ENCODE measurements around the gene SH2D4B.

Gene SH2D4B

GRCh38 chr10:80537736-80538480 is at the start of gene SH2D4B:
SH2D4B (plus strand) TSS chr10:80537902; CDS start chr10:80538332, 430 bp downstream.
- DNase-seq (ENCODE audit: low spot score): no peak

GRCh38 chr10:80488539-80489066 is 49.1 kb upstream of the SH2D4B start:
- DNase-seq (ENCODE audit: low spot score): no peak

GRCh38 chr10:80489371-80490112 is 48.2 kb upstream of the SH2D4B start:
- DNase-seq (ENCODE audit: low spot score): no peak

GRCh38 chr10:80491251-80492102 is 46.2 kb upstream of the SH2D4B start:
- no peak for DNase-seq (ENCODE audit: low spot score)

GRCh38 chr10:80492848-80493521 is 44.7 kb upstream of the SH2D4B start:
- no peak for DNase-seq (ENCODE audit: low spot score)

- no peak for DNase-seq (ENCODE audit: low spot score)
Observed at GRCh38 chr10:80493522-80494051, 44.1 kb upstream of the SH2D4B start.

GRCh38 chr10:80496555-80497172 is 41.0 kb upstream of the SH2D4B start:
- no peak for DNase-seq (ENCODE audit: low spot score)

GRCh38 chr10:80497187-80498077 is 40.3 kb upstream of the SH2D4B start:
- peak; percentile 48 for DNase-seq (ENCODE audit: low spot score)

GRCh38 chr10:80498078-80498832 is 39.4 kb upstream of the SH2D4B start:
- DNase-seq (ENCODE audit: low spot score): no peak

GRCh38 chr10:80498833-80499741 is 38.6 kb upstream of the SH2D4B start:
- DNase-seq (ENCODE audit: low spot score): peak; percentile 91

GRCh38 chr10:80500572-80501380 is 36.9 kb upstream of the SH2D4B start:
- DNase-seq (ENCODE audit: low spot score): peak; percentile 69

GRCh38 chr10:80501381-80501912 is 36.3 kb upstream of the SH2D4B start:
- no peak for DNase-seq (ENCODE audit: low spot score)

GRCh38 chr10:80501913-80502521 is 35.7 kb upstream of the SH2D4B start:
- DNase-seq (ENCODE audit: low spot score): no peak

- DNase-seq (ENCODE audit: low spot score): no peak
Observed at GRCh38 chr10:80502621-80503583, 34.8 kb upstream of the SH2D4B start.

GRCh38 chr10:80503584-80504157 is 34.0 kb upstream of the SH2D4B start:
- no peak for DNase-seq (ENCODE audit: low spot score)
